NCI-H2196 treated with DMSO at 0.1 percent for 48 hours (cell line): Measurements from ENCODE around the gene TOR1AIP2.
"Not testable (repeated sequence)": the region's sequence is repeated elsewhere in the genome, so short reads cannot be mapped to it uniquely, and the experiment has no call there.

ENCODE experiments used
- DNase-seq: peaks from one replicate; lab custom pipeline; 2025; ENCODE audit not compliant: unreplicated experiment; lab: John Stamatoyannopoulos, UW

The TOR1AIP2 gene

GRCh38 chr1:179808503-179808902, 69.1 kb downstream of the TOR1AIP2 start:
- DNase-seq, result no peak

GRCh38 chr1:179807691-179808485, 69.7 kb downstream of the TOR1AIP2 start:
- DNase-seq, result no peak

GRCh38 chr1:179807291-179807690, 70.3 kb downstream of the TOR1AIP2 start:
- no peak for DNase-seq

- no peak for DNase-seq
Measured at GRCh38 chr1:179806333-179806732, 71.3 kb downstream of the TOR1AIP2 start.

GRCh38 chr1:179805291-179806195, 72.1 kb downstream of the TOR1AIP2 start:
- no peak for DNase-seq

- DNase-seq, result not testable (repeated sequence)
Measured at GRCh38 chr1:179804417-179804816, 73.2 kb downstream of the TOR1AIP2 start.

- DNase-seq, result no peak
Measured at GRCh38 chr1:179803918-179804317, 73.7 kb downstream of the TOR1AIP2 start.

GRCh38 chr1:179803104-179803503, 74.5 kb downstream of the TOR1AIP2 start:
- DNase-seq, result no peak

GRCh38 chr1:179800481-179800880, 77.1 kb downstream of the TOR1AIP2 start:
- DNase-seq, result no peak

- no peak for DNase-seq
Measured at GRCh38 chr1:179798864-179799516, 78.6 kb downstream of the TOR1AIP2 start.

GRCh38 chr1:179798213-179798863, 79.3 kb downstream of the TOR1AIP2 start:
- DNase-seq, result no peak

- no peak for DNase-seq
Measured at GRCh38 chr1:179794669-179795068, 82.9 kb downstream of the TOR1AIP2 start.

GRCh38 chr1:179794146-179794545, 83.5 kb downstream of the TOR1AIP2 start:
- no peak for DNase-seq

- DNase-seq, result no peak
Measured at GRCh38 chr1:179793281-179793680, 84.3 kb downstream of the TOR1AIP2 start.
